SH-SY5Y (cell line): ENCODE measurements around the gene PCDHGB5.
"Not testable (repeated sequence)": the region's sequence is repeated elsewhere in the genome, so short reads cannot be mapped to it uniquely, and the experiment has no call there.

ENCODE experiments used
- GATA2 ChIP-seq: IDR thresholded peaks from 2 replicates; pipeline ENCODE4 v1.6.1; 2011; ENCODE audit warnings: mild to moderate bottlenecking, low read depth, low read length
- GATA3 ChIP-seq: IDR thresholded peaks from 2 replicates; pipeline ENCODE4 v1.6.1; 2011; ENCODE audit warnings: low read depth, mild to moderate bottlenecking, low read length, moderate library complexity

PCDHGB5 gene

GRCh38 chr5:141392429-141393198 lies 5.1 kb upstream of the PCDHGB5 start, which contains the start of gene PCDHGA8:
TSS of gene PCDHGA8 (plus strand) at chr5:141392633. CDS start at chr5:141392814, 181 bp downstream.
- no peak for TF ChIP-seq GATA2
- TF ChIP-seq GATA3 = no peak

GRCh38 chr5:141393267-141393666 lies 4.5 kb upstream of the PCDHGB5 start:
- no peak for TF ChIP-seq GATA2
- TF ChIP-seq GATA3 = no peak

GRCh38 chr5:141398608-141399007 lies 861 bp downstream of the PCDHGB5 start:
- no peak for TF ChIP-seq GATA2

GRCh38 chr5:141399555-141400258 lies 2.0 kb downstream of the PCDHGB5 start:
- no peak for TF ChIP-seq GATA3
- TF ChIP-seq GATA2 = no peak

- no peak for TF ChIP-seq GATA2
- TF ChIP-seq GATA3 = no peak
These were observed 5.0 kb downstream of the PCDHGB5 start, which contains the start of gene PCDHGA9 for GRCh38 chr5:141402553-141403243. TSS of gene PCDHGA9 (plus strand) at chr5:141402778. CDS start at chr5:141402953, 175 bp downstream.

GRCh38 chr5:141403387-141403786 lies 5.6 kb downstream of the PCDHGB5 start:
- TF ChIP-seq GATA2 (no peak), GATA3 (no peak)

GRCh38 chr5:141407790-141408505 lies 10.2 kb downstream of the PCDHGB5 start, which contains the start of gene PCDHGB6:
TSS of gene PCDHGB6 (plus strand) at chr5:141408021. CDS start at chr5:141408203, 182 bp downstream.
- not testable (repeated sequence) for TF ChIP-seq GATA3, GATA2

GRCh38 chr5:141409598-141410306 lies 12.0 kb downstream of the PCDHGB5 start:
- no peak for TF ChIP-seq GATA3
- TF ChIP-seq GATA2 = no peak

GRCh38 chr5:141411575-141411974 lies 13.8 kb downstream of the PCDHGB5 start:
- TF ChIP-seq GATA2 (no peak), GATA3 (no peak)

GRCh38 chr5:141412854-141413539 lies 15.2 kb downstream of the PCDHGB5 start, which contains the start of gene PCDHGA10:
TSS of gene PCDHGA10 (plus strand) at chr5:141412987. CDS start at chr5:141413176, 189 bp downstream.
- TF ChIP-seq GATA2 = no peak
- no peak for TF ChIP-seq GATA3

GRCh38 chr5:141413540-141414069 lies 15.9 kb downstream of the PCDHGB5 start:
- TF ChIP-seq GATA2 (no peak), GATA3 (no peak)

GRCh38 chr5:141417494-141418172 lies 19.9 kb downstream of the PCDHGB5 start, which contains the start of gene PCDHGB7:
TSS of gene PCDHGB7 (plus strand) at chr5:141417677. CDS start at chr5:141417860, 183 bp downstream.
- not testable (repeated sequence) for TF ChIP-seq GATA3, GATA2
